Umbilical cord (tissue), 2 donors: Measurements from ENCODE around the gene EIF4G3. TPM values are rescaled to one million over a fixed set of nuclear protein-coding genes. Genes with fewer than 3 reads are reported as not detected.
A peak's percentile ranks its signal among the peaks of the same experiment; 100 is the strongest.
"Not testable (repeated sequence)": the region's sequence is repeated elsewhere in the genome, so short reads cannot be mapped to it uniquely, and the experiment has no call there.

ENCODE experiments used
- DNase-seq: peaks from one replicate; pipeline ENCODE4 v3.0.0-alpha.2; 2015; ENCODE audit warnings: low spot score
- total RNA-seq: library from RNA; depleted of rRNA; stranded (reverse); fragments of >200 nt; gene quantifications from one replicate; pipeline ENCODE4 v1.2.3, GENCODE V29; 2014; ENCODE audit warnings: low replicate concordance; ENCODE audit not compliant: insufficient read depth

Gene EIF4G3
- total RNA-seq, 1 donor from 2014 or later = 30.3 TPM

GRCh38 chr1:21030181-21030580 lies 146.5 kb downstream of the EIF4G3 start:
- no peak for DNase-seq

GRCh38 chr1:21028520-21029145 lies 148.1 kb downstream of the EIF4G3 start:
- no peak for DNase-seq

- no peak for DNase-seq
Observed at GRCh38 chr1:21027805-21028204, 148.9 kb downstream of the EIF4G3 start.

GRCh38 chr1:21024918-21025317 lies 151.8 kb downstream of the EIF4G3 start:
- no peak for DNase-seq

GRCh38 chr1:21024136-21024896 lies 152.4 kb downstream of the EIF4G3 start:
- DNase-seq = not testable (repeated sequence)

- peak; percentile 92 for DNase-seq
Observed at GRCh38 chr1:21022279-21023040, 154.2 kb downstream of the EIF4G3 start.

GRCh38 chr1:21021311-21021710 lies 155.4 kb downstream of the EIF4G3 start:
- DNase-seq = no peak

- no peak for DNase-seq
Observed at GRCh38 chr1:21020151-21020550, 156.5 kb downstream of the EIF4G3 start.

- no peak for DNase-seq
Observed at GRCh38 chr1:21018673-21019072, 158.0 kb downstream of the EIF4G3 start.

- DNase-seq = no peak
Observed at GRCh38 chr1:21013510-21013909, 163.2 kb downstream of the EIF4G3 start.

GRCh38 chr1:21012937-21013336 lies 163.8 kb downstream of the EIF4G3 start:
- DNase-seq = peak; percentile 93

GRCh38 chr1:21007876-21008275 lies 168.8 kb downstream of the EIF4G3 start:
- no peak for DNase-seq

- DNase-seq = no peak
Observed at GRCh38 chr1:21005466-21006239, 171.0 kb downstream of the EIF4G3 start.

GRCh38 chr1:21003281-21004045 lies 173.2 kb downstream of the EIF4G3 start:
- DNase-seq = no peak

GRCh38 chr1:21001042-21001441 lies 175.7 kb downstream of the EIF4G3 start:
- peak; percentile 61 for DNase-seq

GRCh38 chr1:21000245-21000594 lies 176.5 kb downstream of the EIF4G3 start:
- DNase-seq = no peak

- no peak for DNase-seq
Observed at GRCh38 chr1:20999525-21000244, 177.0 kb downstream of the EIF4G3 start.

GRCh38 chr1:20998826-20999225 lies 177.9 kb downstream of the EIF4G3 start:
- no peak for DNase-seq

- no peak for DNase-seq
Observed at GRCh38 chr1:20997602-20998224, 179.0 kb downstream of the EIF4G3 start.

- no peak for DNase-seq
Observed at GRCh38 chr1:20996554-20996953, 180.1 kb downstream of the EIF4G3 start.
